HG03045 (cell line): ENCODE data around the gene MEX3C.

Experiments used
- ATAC-seq: cut with Tn5 transposase; IDR thresholded peaks from one replicate; pipeline ENCODE4 v1.9.1; 2021; ENCODE audit warnings: mild to moderate bottlenecking, moderate library complexity; ENCODE audit not compliant: unreplicated experiment

The MEX3C gene

GRCh38 chr18:51197661-51198424, at the start of gene MEX3C:
Gene MEX3C (minus strand): TSS chr18:51197681. CDS start chr18:51197320, 361 bp downstream.
- peak; percentile 83 for ATAC-seq

DNA sequence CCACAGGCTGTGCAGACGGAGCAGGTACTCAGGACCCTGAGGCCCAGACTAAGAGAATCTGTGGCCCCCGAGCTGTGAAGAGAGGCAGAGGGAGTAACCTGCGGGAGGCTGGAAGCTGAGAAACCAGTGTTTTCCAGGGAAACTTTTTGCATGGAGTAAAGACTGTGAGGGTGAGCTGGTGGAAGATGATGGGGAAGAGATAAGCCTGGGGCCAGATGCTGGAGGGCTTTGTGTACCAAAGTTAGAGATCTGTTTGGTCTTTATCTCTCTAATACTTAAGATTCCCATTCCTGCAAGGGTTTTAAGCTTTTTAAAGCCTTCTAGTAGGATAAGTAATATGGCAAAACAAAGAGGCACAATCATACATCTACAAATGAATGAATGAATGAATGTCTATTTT, 43.7 kb upstream of the MEX3C start:
- no peak for ATAC-seq

GRCh38 chr18:51236225-51236624, 38.7 kb upstream of the MEX3C start:
- no peak for ATAC-seq

DNA sequence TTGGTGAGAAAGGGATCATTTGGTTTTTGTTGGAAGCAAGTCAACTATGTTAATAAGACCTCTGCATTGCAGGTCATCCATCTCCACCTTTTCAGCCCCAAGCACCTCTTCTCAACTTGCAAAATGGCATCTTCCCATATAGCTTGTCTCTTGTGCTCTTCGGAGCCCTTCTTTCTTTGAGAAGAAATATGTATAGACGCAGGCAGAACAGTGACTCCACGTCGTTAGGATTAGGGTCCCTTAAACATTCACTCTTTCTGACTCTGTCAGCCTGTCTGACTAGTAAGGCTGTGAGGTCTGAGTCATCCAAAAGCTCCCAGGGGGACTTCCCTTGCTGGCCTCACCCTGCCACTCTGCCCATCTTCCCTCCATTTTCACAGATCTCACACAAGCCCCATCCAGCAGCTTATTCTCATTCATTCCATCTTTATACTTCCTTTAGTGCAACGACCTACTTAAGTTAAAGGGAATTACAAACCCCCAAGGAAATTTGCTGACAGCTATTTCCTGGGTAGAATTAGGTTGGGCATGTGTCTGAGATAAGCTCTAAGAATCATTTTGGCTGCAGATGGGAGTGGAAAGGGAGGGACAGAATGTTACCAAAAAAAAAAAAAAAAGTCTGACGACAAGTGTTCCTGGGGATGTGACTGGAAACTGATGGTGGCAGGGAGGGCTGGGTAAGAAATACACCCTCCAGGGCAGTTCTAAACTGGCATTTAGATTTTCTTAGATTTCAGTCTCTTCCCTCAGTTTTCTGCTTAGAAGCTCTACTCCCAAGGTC, 37.7 kb upstream of the MEX3C start:
- peak; percentile 62 for ATAC-seq

GRCh38 chr18:51234117-51235008, 36.9 kb upstream of the MEX3C start:
- no peak for ATAC-seq

- ATAC-seq: no peak
Measured at GRCh38 chr18:51229328-51229727, 31.8 kb upstream of the MEX3C start.

DNA sequence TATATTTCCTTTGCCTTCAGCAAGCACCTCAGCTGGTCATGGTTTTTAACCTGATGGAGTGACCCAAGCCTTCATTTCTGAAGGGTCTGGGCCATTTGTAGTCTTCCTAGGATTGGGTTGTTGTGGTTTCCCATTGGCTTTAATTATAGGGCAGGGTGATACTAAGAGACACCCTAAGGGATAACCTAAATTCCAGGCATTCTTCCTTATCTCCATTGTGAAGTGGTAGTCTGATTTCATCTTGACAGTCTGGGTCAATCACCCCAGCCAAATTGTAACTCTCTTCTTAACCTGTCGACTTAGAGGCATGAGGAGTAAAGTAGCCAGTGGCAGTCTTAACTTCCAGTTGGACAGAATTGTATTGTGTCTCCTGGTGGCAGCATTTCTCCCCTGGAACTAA, 30.2 kb upstream of the MEX3C start:
- ATAC-seq: no peak

GRCh38 chr18:51226587-51227350, 29.3 kb upstream of the MEX3C start:
- ATAC-seq: no peak

- no peak for ATAC-seq
Measured at GRCh38 chr18:51226068-51226467, 28.6 kb upstream of the MEX3C start.

GRCh38 chr18:51212606-51213005, 15.1 kb upstream of the MEX3C start:
- ATAC-seq: no peak

DNA sequence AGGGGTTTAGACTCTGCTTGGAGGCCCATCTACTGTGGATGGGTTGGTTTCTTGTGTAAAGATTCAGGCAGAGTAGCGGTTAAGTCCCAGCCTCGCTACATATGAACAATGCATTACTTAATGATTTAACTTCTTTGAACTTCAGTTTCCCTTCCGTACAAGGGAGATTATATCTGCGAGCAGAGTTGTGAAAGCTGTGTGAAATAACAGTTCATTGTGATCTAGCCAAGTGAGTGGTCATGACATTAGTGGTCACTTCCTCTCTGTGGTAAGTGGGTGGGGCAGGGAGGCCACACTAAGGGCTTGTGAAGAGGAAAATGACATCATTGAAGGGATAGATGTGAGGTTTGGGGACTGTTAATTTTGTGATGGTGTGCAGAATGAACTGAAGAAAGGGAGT, 14.1 kb upstream of the MEX3C start:
- no peak for ATAC-seq

GRCh38 chr18:51196811-51197660, 445 bp downstream of the MEX3C start:
- peak; percentile 10 for ATAC-seq

GRCh38 chr18:51196118-51196810, 1.2 kb downstream of the MEX3C start:
- peak; percentile 5 for ATAC-seq

DNA sequence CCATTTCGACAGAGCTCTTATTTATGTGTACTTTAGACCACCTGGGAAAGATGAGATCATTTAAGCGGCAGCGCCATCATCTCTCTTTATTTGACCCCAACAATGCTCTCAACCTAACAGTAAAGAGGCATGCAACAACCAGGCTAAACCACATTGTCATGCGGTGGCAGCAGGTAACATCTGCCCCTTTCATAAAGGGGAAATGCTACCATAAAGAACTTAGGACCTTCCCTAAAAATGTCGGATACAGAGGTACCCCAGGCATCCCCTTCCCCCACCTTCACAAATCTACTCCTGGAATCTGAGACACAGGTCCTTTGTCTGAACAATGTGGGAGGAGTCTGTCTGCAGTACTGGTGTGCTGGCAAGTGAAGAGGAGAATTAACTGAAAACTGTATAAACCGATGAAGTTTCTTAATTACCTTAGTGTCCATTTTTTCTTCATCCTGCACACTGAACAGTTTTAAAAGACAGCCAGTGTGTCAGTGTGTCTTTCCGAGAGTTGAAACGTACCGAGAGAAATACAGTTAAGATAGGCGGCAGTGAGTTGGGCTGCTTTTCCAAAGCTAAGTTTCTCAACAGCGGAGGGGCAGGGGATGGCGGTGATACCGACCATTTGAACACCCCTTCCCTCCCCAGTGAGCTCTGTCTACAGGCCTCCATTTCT, 1.9 kb downstream of the MEX3C start:
- ATAC-seq: no peak

DNA sequence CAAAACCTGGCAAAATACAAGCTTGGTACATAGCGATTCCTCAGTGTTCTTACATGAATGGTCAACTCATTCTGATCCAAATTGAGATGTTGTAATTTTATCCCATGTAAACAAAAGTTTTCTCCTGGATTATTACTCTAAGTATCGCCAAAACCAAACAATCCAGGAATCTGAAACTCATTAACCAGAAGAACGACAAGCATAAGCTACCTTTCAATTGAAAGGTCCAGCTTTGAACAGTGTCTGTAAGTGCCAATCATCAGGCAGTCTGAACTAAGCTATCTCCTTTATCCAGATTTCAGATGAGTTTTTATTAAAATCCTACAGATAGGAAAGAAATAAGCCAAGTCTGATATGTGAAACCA, 2.4 kb downstream of the MEX3C start:
- no peak for ATAC-seq

DNA sequence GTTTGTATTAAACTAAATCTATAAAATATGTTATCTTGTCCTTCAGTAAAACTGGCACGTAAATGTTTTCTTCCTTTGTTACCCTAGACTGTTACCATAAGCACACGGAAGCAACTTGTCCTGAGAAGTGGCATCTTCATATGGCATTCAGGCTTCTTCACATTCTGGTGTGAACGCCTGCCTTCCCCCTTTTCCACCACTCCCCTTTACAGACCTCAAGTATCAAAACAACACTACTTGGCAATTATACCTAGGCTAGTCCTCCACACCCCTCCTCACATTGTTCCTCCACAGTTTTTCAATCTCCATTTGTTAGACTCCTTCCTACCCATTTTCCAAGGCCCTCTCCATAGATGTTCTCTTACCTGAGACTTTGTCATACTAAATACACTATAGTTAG, 2.9 kb downstream of the MEX3C start:
- no peak for ATAC-seq

DNA sequence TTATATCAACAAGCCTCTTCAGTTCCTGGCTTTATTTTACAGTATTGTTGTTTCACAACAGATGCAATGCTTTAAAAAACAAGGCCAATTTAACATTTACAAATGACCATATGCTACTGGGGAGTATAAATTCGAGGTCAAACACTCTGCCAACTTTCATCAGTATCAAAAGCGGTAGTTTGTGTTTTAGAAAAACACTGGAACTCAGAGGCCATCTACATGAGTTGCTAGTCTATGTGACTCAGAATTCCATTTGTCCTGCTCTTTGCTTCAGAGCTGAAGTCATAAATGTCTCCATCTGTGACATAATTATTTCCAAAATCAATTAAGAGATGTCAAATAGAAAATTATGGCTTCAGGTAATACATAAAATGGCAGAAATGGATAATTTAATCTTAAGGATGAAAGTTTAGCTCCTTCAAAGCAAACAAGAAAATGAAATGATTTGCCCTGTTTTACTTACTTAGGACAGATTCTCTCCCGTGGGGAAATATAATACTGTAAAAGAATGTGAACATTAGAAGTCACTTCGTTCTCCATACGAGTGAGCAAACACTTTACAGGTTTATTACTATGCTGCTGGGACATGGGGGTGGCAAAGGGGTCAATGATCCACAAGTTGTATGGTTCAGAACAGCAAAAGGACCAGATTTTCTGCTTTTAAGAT, 3.7 kb downstream of the MEX3C start:
- ATAC-seq: no peak

- no peak for ATAC-seq
Measured at GRCh38 chr18:51192696-51193095, 4.8 kb downstream of the MEX3C start.
